GM19467 (cell line): Measurements from ENCODE around the gene NELL1.

ENCODE experiments used
- ATAC-seq: cut with Tn5 transposase; IDR thresholded peaks from one replicate; pipeline ENCODE4 v1.9.1; 2021; ENCODE audit warnings: mild to moderate bottlenecking, moderate library complexity; ENCODE audit not compliant: unreplicated experiment

The NELL1 gene

DNA sequence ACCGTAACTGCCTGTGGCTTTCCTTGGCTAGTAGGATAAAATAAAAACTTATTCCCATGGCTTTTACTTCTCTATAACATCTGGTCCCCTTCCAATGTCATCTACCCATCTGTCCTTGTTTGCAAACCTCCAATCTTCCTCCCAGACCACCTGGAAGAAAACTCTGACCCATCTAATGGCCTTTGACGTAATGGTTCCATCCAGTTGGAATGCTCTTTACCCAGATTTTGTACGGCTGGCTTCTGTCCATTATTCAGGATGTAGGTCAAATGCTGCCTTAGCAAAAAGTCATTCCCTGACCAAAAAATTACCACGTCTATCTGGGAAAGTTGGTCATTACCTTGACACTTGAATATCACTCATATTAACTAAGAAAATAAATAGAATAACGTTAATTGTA is 945.6 kb downstream of the NELL1 start:
- no peak for ATAC-seq

DNA sequence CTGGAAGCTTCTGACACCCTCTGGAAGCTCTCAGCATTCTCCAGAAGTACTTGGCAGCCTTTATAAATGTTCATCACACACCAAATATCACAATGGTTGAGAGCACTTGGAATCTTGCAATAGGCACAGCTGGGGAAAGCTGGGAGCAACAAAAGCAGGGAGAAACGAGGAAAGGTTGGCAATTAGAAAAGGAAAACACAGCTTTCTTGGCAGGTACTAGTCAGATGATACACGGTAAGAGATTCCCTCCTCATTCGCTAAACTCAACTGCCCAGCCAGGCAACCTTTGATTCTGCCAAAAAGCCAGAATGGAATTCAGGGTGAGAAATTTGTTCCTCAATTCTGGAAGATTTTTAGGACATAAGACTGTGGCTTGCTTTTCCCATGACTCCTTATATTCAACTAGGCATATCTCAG is 946.6 kb downstream of the NELL1 start:
- ATAC-seq = no peak

DNA sequence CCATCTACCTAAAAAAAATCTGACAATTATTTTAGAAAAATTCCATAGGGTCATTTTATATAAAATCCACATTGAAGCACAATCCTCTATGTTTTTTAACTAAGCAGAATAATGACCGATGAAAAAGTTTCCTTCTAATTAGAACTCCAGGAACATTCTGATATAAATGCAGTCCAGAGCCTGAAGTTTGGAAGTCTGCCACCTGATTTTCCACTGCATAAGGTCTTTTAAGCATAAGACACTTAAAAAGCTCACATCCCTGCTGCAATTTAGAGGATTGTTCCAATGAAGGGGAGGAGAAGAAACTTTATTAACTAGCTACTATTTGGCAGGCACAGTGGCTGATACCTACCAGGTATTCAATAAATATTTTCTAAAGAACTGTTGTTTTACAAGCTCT is 953.2 kb downstream of the NELL1 start:
- ATAC-seq = no peak

DNA sequence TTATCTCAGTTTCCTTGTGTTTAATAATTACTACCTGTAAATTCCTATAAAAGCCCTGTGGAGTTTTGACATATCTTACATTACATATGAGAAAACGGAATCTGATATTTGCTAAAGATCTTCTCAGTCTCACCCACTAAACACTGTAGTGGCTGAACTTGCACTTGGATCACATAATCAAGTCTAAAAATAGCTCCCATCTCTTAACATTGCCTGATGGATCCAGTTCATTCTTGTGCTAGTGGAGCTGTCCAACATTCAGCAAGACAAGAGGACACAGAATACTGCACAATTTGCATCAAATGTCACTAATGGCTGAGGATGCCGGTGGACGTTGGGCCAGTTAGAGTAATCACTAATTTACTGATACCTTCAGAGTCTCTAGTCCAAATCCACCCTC is 953.6 kb downstream of the NELL1 start:
- ATAC-seq = no peak
